Type B pancreatic cell (in vitro differentiated cells): ENCODE data around the gene WIZ. TPM values are rescaled to one million over a fixed set of nuclear protein-coding genes. Genes with fewer than 3 reads are reported as not detected.
"Not testable (repeated sequence)": the region's sequence is repeated elsewhere in the genome, so short reads cannot be mapped to it uniquely, and the experiment has no call there.

ENCODE experiments used
- DNase-seq: peaks from one replicate; pipeline ENCODE4 v3.0.0; 2021; ENCODE audit warnings: mixed read lengths; ENCODE audit not compliant: unreplicated experiment; ENCODE audit errors: extremely low spot score
- H3K27ac Mint-ChIP-seq: 2 replicates; pipeline ENCODE4 v1.8.0; 2021; ENCODE audit warnings: mild to moderate bottlenecking, mixed read lengths
- H3K27me3 Mint-ChIP-seq: 2 replicates; pipeline ENCODE4 v1.8.0; 2021; ENCODE audit warnings: mixed read lengths
- H3K36me3 Mint-ChIP-seq: 2 replicates; pipeline ENCODE4 v1.8.0; 2021; ENCODE audit warnings: mixed read lengths
- H3K4me1 Mint-ChIP-seq: one replicate; pipeline ENCODE4 v1.8.0; 2021; ENCODE audit warnings: mixed read lengths; ENCODE audit not compliant: unreplicated experiment
- H3K4me3 Mint-ChIP-seq: 2 replicates; pipeline ENCODE4 v1.8.0; 2021; ENCODE audit warnings: mild to moderate bottlenecking, mixed read lengths
- H3K9me3 Mint-ChIP-seq: 2 replicates; pipeline ENCODE4 v1.8.0; 2021; ENCODE audit warnings: mixed read lengths
- CTCF ChIP-seq: fragments of 200-600 bp; sonication (generic); conservative IDR thresholded peaks from 2 replicates; pipeline ENCODE4 v1.5.0; 2021; ENCODE audit warnings: antibody characterized with exemption, mild to moderate bottlenecking
- total RNA-seq: library from RNA; stranded (reverse); gene quantifications from 2 replicates; pipeline ENCODE4 v1.2.1, GENCODE V29; 2021; ENCODE audit warnings: low replicate concordance

The WIZ gene
- total RNA-seq, 1 donor from 2014 or later: 45.8 TPM

GRCh38 chr19:15398501-15399233, 51.1 kb downstream of the WIZ start:
- H3K4me3 Mint-ChIP-seq: no peak overlapping the region
- no peaks in the 10 kb centered on the region for H3K9me3 Mint-ChIP-seq
- no peak for TF ChIP-seq CTCF
- H3K27me3 Mint-ChIP-seq: no peaks in the 10 kb centered on the region
- DNase-seq: no peak
- H3K4me1 Mint-ChIP-seq: no peaks in the 10 kb centered on the region
- H3K27ac Mint-ChIP-seq: no peak overlapping the region
- peaks cover 22% of the 10 kb centered on the region for H3K36me3 Mint-ChIP-seq

GRCh38 chr19:15397782-15398181, 52.0 kb downstream of the WIZ start:
- no peaks in the 10 kb centered on the region for H3K9me3 Mint-ChIP-seq
- H3K27ac Mint-ChIP-seq: no peak overlapping the region
- peaks cover 30% of the 10 kb centered on the region for H3K36me3 Mint-ChIP-seq
- H3K4me1 Mint-ChIP-seq: no peaks in the 10 kb centered on the region
- no peak for TF ChIP-seq CTCF
- no peak overlapping the region for H3K4me3 Mint-ChIP-seq
- H3K27me3 Mint-ChIP-seq: no peaks in the 10 kb centered on the region
- no peak for DNase-seq

GRCh38 chr19:15397236-15397635, 52.5 kb downstream of the WIZ start:
- Mint-ChIP-seq H3K4me3 (no peak overlapping the region), H3K4me1 (no peaks in the 10 kb centered on the region), H3K36me3 (peaks cover 31% of the 10 kb centered on the region), H3K9me3 (no peaks in the 10 kb centered on the region), H3K27me3 (no peaks in the 10 kb centered on the region), H3K27ac (no peak overlapping the region)
- DNase-seq: no peak
- no peak for TF ChIP-seq CTCF

DNA sequence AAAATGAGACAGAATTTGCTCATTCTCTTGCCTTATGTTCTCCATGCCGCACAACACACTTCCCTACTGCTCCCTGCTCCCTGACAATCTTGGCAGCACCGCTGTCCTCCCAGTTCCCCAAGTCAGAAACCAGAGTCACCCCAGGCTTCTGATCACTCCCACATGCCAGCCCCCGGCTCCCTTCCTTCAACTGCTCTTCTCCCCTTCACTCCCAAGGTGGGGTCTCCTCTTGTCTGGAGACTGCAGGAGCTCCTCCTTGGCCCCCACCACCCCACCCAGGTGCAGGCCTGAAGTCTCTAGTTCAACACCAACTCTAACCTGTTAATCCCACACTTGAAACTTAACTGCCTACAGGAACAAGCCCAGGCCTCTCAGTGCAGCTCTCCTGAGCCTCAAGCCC, 53.3 kb downstream of the WIZ start:
- no peak for DNase-seq
- no peaks in the 10 kb centered on the region for H3K4me1 Mint-ChIP-seq
- H3K27ac Mint-ChIP-seq: no peak overlapping the region
- H3K27me3 Mint-ChIP-seq: no peaks in the 10 kb centered on the region
- peaks cover 31% of the 10 kb centered on the region for H3K36me3 Mint-ChIP-seq
- no peak for TF ChIP-seq CTCF
- H3K4me3 Mint-ChIP-seq: no peak overlapping the region
- H3K9me3 Mint-ChIP-seq: no peaks in the 10 kb centered on the region

- H3K36me3 Mint-ChIP-seq: peaks cover 38% of the 10 kb centered on the region
- not testable (repeated sequence) for H3K27ac Mint-ChIP-seq, H3K4me3 Mint-ChIP-seq
Observed at GRCh38 chr19:15395251-15395650, 54.5 kb downstream of the WIZ start.

DNA sequence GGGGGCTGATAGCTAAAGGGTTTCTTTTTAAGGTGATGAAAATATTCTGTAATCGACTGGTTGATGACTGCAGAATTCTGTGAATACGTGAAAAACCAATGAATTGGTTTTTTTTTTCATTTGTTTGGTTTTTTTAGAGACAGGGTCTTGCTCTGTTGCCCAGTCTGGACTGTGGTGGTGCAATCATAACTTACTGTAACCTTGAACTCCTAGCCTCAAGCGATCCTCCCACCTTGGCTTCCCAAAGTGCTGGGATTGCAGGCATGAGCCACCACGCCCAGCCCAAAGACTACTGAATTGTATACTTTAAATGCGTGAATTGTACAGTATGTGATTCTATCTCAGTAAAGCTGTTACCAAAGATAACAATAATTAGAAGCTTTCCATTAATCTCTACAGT, 55.3 kb downstream of the WIZ start:
- peak overlapping the region; percentile 1 for H3K27ac Mint-ChIP-seq
- peaks cover 39% of the 10 kb centered on the region for H3K36me3 Mint-ChIP-seq
- H3K4me3 Mint-ChIP-seq: no peak overlapping the region
- no peaks in the 10 kb centered on the region for H3K27me3 Mint-ChIP-seq
- DNase-seq: no peak
- H3K9me3 Mint-ChIP-seq: no peaks in the 10 kb centered on the region
- no peaks in the 10 kb centered on the region for H3K4me1 Mint-ChIP-seq
- TF ChIP-seq CTCF: no peak

More at GRCh38 chr19:15395251-15395650, 54.5 kb downstream of the WIZ start:
- not testable (repeated sequence) for DNase-seq, H3K27me3 Mint-ChIP-seq, H3K9me3 Mint-ChIP-seq, H3K4me1 Mint-ChIP-seq
